SK-N-SH (cell line): ENCODE measurements around the gene HAO2. TPM values are rescaled to one million over a fixed set of nuclear protein-coding genes. Genes with fewer than 3 reads are reported as not detected.
A peak's percentile ranks its signal among the peaks of the same experiment; 100 is the strongest.

Experiments
- CTCF ChIA-PET: fragments of 300-600, 350-600 bp; formaldehyde crosslinking; extraction: SDS; loops from one replicate; lab custom pipeline; 2021; lab: Yijun Ruan, JAX
- POLR2A ChIA-PET: fragments of 350-600 bp; sonication (Branson Sonifier 250); formaldehyde crosslinking; extraction: SDS; loops from one replicate; lab custom pipeline; 2020; ENCODE audit warnings: antibody characterized with exemption, inconsistent platforms; lab: Yijun Ruan, JAX
- DNase-seq: peaks from one replicate; pipeline ENCODE4 v3.0.0; 2012
- H2AFZ ChIP-seq: fragments of 200-600 bp; sonication (generic); 2 replicates; pipeline ENCODE4 v1.8.1; 2016; ENCODE audit warnings: antibody characterized with exemption, mild to moderate bottlenecking, low read depth
- H3F3A ChIP-seq: fragments of 200-600 bp; sonication (generic); replicated peaks from 2 replicates; pipeline ENCODE3; 2016; ENCODE audit warnings: antibody characterized with exemption, mild to moderate bottlenecking; ENCODE audit not compliant: insufficient read depth
- H3K27ac ChIP-seq, 2 experiments: fragments of 200-500 bp in 1 of 2; fragments of 200-600 bp in 1 of 2; sonication (Bioruptor generic) in 1 of 2; sonication (generic), shearing (Covaris generic) in 1 of 2; 2 replicates each; pipeline versions ENCODE4 v1.5.1 to v1.6.1; 2014 to 2016; ENCODE audit warnings: low read depth in 2 of 2, inconsistent platforms in 1 of 2, low read length in 1 of 2, mild to moderate bottlenecking in 1 of 2, mixed read lengths in 1 of 2
- H3K27me3 ChIP-seq: fragments of 200-600 bp; sonication (generic), shearing (Covaris generic); 2 replicates; pipeline ENCODE4 v1.6.1; 2016; ENCODE audit warnings: mixed run types; ENCODE audit not compliant: insufficient read depth
- H3K36me3 ChIP-seq, 2 experiments: fragments of 200-500 bp in 1 of 2; fragments of 200-600 bp in 1 of 2; sonication (Bioruptor generic) in 1 of 2; sonication (generic) in 1 of 2; replicated peaks in 1 of 2; 2 replicates each; pipeline versions ENCODE3 to v1.5.1; 2014 to 2016; ENCODE audit warnings: low read length in 1 of 2, mild to moderate bottlenecking in 1 of 2; ENCODE audit not compliant: insufficient read depth in 2 of 2, control insufficient read depth in 1 of 2
- H3K4me1 ChIP-seq, 2 experiments: fragments of 200-500 bp in 1 of 2; fragments of 200-600 bp in 1 of 2; sonication (Bioruptor generic) in 1 of 2; sonication (generic), shearing (Covaris generic) in 1 of 2; 2 replicates each; pipeline versions ENCODE4 v1.5.1 to v1.6.1; 2014 to 2016; ENCODE audit warnings: low read depth in 1 of 2, low read length in 1 of 2, mixed run types in 1 of 2; ENCODE audit not compliant: insufficient read depth in 2 of 2, control insufficient read depth in 1 of 2
- H3K4me2 ChIP-seq: fragments of 200-600 bp; sonication (generic), shearing (Covaris generic); 2 replicates; pipeline ENCODE4 v1.6.1; 2017; ENCODE audit warnings: mixed run types
- H3K4me3 ChIP-seq, 2 experiments: fragments of 200-500 bp in 1 of 2; fragments of 200-600 bp in 1 of 2; sonication (Bioruptor generic) in 1 of 2; sonication (generic), shearing (Covaris generic) in 1 of 2; 2 replicates each; pipeline versions ENCODE4 v1.5.1 to v1.8.1; 2014 to 2016; ENCODE audit warnings: low read depth in 2 of 2, inconsistent platforms in 1 of 2, low read length in 1 of 2, mild to moderate bottlenecking in 1 of 2, mixed read lengths in 1 of 2, moderate library complexity in 1 of 2
- H3K79me2 ChIP-seq: fragments of 200-600 bp; sonication (generic); 2 replicates; pipeline ENCODE4 v1.8.1; 2017; ENCODE audit warnings: mild to moderate bottlenecking; ENCODE audit not compliant: insufficient read depth
- H3K9ac ChIP-seq: fragments of 200-600 bp; sonication (generic); 2 replicates; pipeline ENCODE4 v1.6.1; 2017; ENCODE audit warnings: mixed run types
- H3K9me2 ChIP-seq: fragments of 200-600 bp; sonication (generic); 2 replicates; pipeline ENCODE4 v1.6.1; 2017; ENCODE audit warnings: mixed run types
- H3K9me3 ChIP-seq: fragments of 200-600 bp; sonication (generic); 2 replicates; pipeline ENCODE4 v1.6.1; 2017; ENCODE audit warnings: mixed run types, mild to moderate bottlenecking, moderate library complexity
- H4K20me1 ChIP-seq: fragments of 200-600 bp; sonication (generic); 2 replicates; pipeline ENCODE4 v1.6.1; 2017; ENCODE audit warnings: mild to moderate bottlenecking, mixed run types; ENCODE audit not compliant: insufficient read depth
- ELF1 ChIP-seq: IDR thresholded peaks from 2 replicates; pipeline ENCODE4 v1.4.0; 2012
- EZH2phosphoT487 ChIP-seq: fragments of 200-600 bp; sonication (generic); IDR thresholded peaks from 2 replicates; pipeline ENCODE4 v1.6.1; 2017; ENCODE audit warnings: low read depth, mixed run types, mild to moderate bottlenecking, antibody characterized with exemption, moderate library complexity, borderline replicate concordance
- FOXJ3 ChIP-seq: sonication (generic); formaldehyde crosslinking; IDR thresholded peaks from 2 replicates; pipeline ENCODE4 v1.5.1; 2020; ENCODE audit warnings: mild to moderate bottlenecking, missing genetic modification reagents
- GATA2 ChIP-seq: sonication (generic); formaldehyde crosslinking; IDR thresholded peaks from 2 replicates; pipeline ENCODE4 v1.5.0; 2020; ENCODE audit warnings: mild to moderate bottlenecking, missing genetic modification reagents
- MEF2A ChIP-seq: IDR thresholded peaks from 2 replicates; pipeline ENCODE4 v1.4.0; 2012; ENCODE audit warnings: low read depth, borderline replicate concordance
- NRF1 ChIP-seq: IDR thresholded peaks from 2 replicates; pipeline ENCODE4 v1.6.1; 2012; ENCODE audit warnings: low read depth, mild to moderate bottlenecking, low read length
- RFX5 ChIP-seq: IDR thresholded peaks from 2 replicates; pipeline ENCODE4 v1.6.1; 2012; ENCODE audit warnings: mild to moderate bottlenecking, improper control_type of control experiment, low read length
- RXRA ChIP-seq: IDR thresholded peaks from 2 replicates; pipeline ENCODE4 v1.4.0; 2012; ENCODE audit warnings: low read depth, mild to moderate bottlenecking, borderline replicate concordance
- TAF1 ChIP-seq: IDR thresholded peaks from 2 replicates; pipeline ENCODE4 v1.6.1; 2012; ENCODE audit warnings: low read depth, mild to moderate bottlenecking, low read length, moderate library complexity, borderline replicate concordance
- TCF12 ChIP-seq: IDR thresholded peaks from 2 replicates; pipeline ENCODE4 v1.4.0; 2012
- TEAD4 ChIP-seq: IDR thresholded peaks from 2 replicates; pipeline ENCODE4 v1.4.0; 2012; ENCODE audit warnings: mild to moderate bottlenecking, borderline replicate concordance; ENCODE audit not compliant: insufficient read depth
- YY1 ChIP-seq: IDR thresholded peaks from 2 replicates; pipeline ENCODE4 v1.4.0; 2012; ENCODE audit warnings: low read depth, mild to moderate bottlenecking
- WGBS: methylation state at CpG from one replicate; pipeline ENCODE4 v1.1.6; 2017; ENCODE audit warnings: low lambda C conversion rate; 5-methylcytosine and 5-hydroxymethylcytosine counted together
- polyA plus RNA-seq, 3 experiments: library from polyadenylated mRNA; depleted of rRNA; stranded (reverse); fragments of >200 nt; gene quantifications; 2 replicates each; pipeline ENCODE4 v1.2.3, GENCODE V29; 2012
- TF ChIP-seq, protein P1 (sequence below): fragments of 150-350 bp; IDR thresholded peaks from 2 replicates; pipeline ENCODE4 v1.6.1; 2016; ENCODE audit warnings: mild to moderate bottlenecking, low read depth, low read length
- TF ChIP-seq, protein P2 (sequence below): fragments of 150-350 bp; IDR thresholded peaks from 2 replicates; pipeline ENCODE4 v1.6.1; 2017; ENCODE audit warnings: antibody characterized with exemption, low read length, low read depth, borderline replicate concordance
- TF ChIP-seq, protein P3 (sequence below): IDR thresholded peaks from 2 replicates; pipeline ENCODE4 v1.6.1; 2012; ENCODE audit warnings: mild to moderate bottlenecking, low read depth, low read length, moderate library complexity
- TF ChIP-seq, protein P4 (sequence below): IDR thresholded peaks from 2 replicates; pipeline ENCODE4; 2012
- TF ChIP-seq, protein P5 (sequence below): fragments of 200-600 bp; sonication (generic); IDR thresholded peaks from 2 replicates; pipeline ENCODE4 v1.6.1; 2017; ENCODE audit warnings: antibody characterized with exemption, mild to moderate bottlenecking, moderate library complexity

HAO2 gene
- polyA plus RNA-seq, 1 of the 3 experiments (the other 2 are of a cell fraction), result not detected

DNA sequence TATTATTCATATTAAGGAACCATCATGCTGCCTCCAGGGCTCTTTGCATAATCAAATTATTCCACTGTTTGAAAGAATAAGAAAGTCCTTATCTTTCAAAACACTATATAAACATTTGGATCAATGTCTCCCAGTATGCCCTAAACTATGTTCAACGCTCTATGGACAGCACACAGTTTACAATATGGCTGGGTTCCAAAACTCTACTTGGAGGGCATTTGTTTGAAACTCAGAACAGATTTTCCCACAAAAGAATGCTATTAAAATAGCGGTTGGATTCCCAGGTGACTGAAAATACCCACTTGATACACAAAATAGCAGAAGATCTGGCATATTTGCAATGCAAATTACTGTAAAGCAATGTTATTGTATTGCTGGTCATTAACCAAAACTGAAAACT is 3.2 kb downstream of the HAO2 start:
- Histone ChIP-seq H3K79me2 (no peaks in the 10 kb centered on the region), H3K9me2 (no peaks in the 10 kb centered on the region), H4K20me1 (no peaks in the 10 kb centered on the region), H3K4me3 (no peak overlapping the region), H3K27me3 (peaks cover 7% of the 10 kb centered on the region)
- DNase-seq, result no peak
- WGBS, result 2% methylated on average over 2 of the region's 2 CpGs
- TF ChIP-seq, protein P1, sequence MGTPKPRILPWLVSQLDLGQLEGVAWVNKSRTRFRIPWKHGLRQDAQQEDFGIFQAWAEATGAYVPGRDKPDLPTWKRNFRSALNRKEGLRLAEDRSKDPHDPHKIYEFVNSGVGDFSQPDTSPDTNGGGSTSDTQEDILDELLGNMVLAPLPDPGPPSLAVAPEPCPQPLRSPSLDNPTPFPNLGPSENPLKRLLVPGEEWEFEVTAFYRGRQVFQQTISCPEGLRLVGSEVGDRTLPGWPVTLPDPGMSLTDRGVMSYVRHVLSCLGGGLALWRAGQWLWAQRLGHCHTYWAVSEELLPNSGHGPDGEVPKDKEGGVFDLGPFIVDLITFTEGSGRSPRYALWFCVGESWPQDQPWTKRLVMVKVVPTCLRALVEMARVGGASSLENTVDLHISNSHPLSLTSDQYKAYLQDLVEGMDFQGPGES, result no peak
- no peak for TF ChIP-seq YY1
- no peak for TF ChIP-seq MEF2A
- TF ChIP-seq EZH2phosphoT487, result no peak
- TF ChIP-seq TCF12, result no peak
- TF ChIP-seq, protein P2, sequence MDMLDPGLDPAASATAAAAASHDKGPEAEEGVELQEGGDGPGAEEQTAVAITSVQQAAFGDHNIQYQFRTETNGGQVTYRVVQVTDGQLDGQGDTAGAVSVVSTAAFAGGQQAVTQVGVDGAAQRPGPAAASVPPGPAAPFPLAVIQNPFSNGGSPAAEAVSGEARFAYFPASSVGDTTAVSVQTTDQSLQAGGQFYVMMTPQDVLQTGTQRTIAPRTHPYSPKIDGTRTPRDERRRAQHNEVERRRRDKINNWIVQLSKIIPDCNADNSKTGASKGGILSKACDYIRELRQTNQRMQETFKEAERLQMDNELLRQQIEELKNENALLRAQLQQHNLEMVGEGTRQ, result no peak
- no peak for TF ChIP-seq RFX5
- no peak for TF ChIP-seq NRF1
- TF ChIP-seq TAF1, result no peak
- no peak for TF ChIP-seq RXRA
- no peak for TF ChIP-seq ELF1
- TF ChIP-seq, protein P3, sequence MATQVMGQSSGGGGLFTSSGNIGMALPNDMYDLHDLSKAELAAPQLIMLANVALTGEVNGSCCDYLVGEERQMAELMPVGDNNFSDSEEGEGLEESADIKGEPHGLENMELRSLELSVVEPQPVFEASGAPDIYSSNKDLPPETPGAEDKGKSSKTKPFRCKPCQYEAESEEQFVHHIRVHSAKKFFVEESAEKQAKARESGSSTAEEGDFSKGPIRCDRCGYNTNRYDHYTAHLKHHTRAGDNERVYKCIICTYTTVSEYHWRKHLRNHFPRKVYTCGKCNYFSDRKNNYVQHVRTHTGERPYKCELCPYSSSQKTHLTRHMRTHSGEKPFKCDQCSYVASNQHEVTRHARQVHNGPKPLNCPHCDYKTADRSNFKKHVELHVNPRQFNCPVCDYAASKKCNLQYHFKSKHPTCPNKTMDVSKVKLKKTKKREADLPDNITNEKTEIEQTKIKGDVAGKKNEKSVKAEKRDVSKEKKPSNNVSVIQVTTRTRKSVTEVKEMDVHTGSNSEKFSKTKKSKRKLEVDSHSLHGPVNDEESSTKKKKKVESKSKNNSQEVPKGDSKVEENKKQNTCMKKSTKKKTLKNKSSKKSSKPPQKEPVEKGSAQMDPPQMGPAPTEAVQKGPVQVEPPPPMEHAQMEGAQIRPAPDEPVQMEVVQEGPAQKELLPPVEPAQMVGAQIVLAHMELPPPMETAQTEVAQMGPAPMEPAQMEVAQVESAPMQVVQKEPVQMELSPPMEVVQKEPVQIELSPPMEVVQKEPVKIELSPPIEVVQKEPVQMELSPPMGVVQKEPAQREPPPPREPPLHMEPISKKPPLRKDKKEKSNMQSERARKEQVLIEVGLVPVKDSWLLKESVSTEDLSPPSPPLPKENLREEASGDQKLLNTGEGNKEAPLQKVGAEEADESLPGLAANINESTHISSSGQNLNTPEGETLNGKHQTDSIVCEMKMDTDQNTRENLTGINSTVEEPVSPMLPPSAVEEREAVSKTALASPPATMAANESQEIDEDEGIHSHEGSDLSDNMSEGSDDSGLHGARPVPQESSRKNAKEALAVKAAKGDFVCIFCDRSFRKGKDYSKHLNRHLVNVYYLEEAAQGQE, result no peak
- TF ChIP-seq, all 33 proteins: peak for 0
- no peak overlapping the region for H3K4me2 ChIP-seq
- no peaks in the 10 kb centered on the region for H3K36me3 ChIP-seq
- no peaks in the 10 kb centered on the region for H3F3A ChIP-seq
- ChIA-PET POLR2A (no interaction called here), CTCF (no interaction called here)
- H2AFZ ChIP-seq, result no peak overlapping the region
- no peak overlapping the region for H3K9ac ChIP-seq
- no peak overlapping the region for H3K27ac ChIP-seq
- no peaks in the 10 kb centered on the region for H3K9me3 ChIP-seq
- no peaks in the 10 kb centered on the region; a peak in 1 of 4 replicates for H3K4me1 ChIP-seq

DNA sequence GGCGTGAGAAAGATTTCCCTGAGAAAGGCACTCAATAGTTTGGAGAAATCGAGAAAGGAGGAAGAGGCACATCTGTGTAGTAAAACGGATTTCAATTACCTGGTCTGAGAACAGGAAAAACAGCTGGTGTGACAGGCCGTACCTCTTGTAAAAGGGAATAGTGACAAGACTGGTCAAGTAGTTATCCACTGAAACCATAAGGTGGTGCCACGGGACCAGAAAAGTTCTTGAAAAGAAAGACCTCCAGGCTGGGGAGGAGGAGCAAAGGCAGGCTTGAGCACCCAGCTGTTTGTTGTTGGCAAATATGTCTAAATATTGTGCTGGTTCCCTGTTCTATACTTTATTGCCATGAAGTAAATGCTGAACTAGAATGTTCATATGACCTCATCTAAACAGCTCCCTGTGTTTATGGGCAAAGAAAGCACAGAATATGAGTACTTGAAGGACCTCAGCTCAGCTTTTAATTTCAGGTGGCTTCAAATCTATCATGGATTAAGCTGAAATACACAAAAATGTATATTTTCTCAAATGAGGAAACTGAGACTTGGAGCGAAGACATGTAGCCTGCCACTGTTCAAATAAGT is 4.0 kb downstream of the HAO2 start:
- Histone ChIP-seq H2AFZ (no peak overlapping the region), H3K4me2 (no peak overlapping the region)
- CTCF ChIA-PET, result interaction anchor here (1.0 kb wide), 1 partner anchor 97 kb away, joined by 3 read pairs; no protein-coding TSS in a partner anchor

More for the DNA sequence above, 4.0 kb downstream of the HAO2 start:
- Histone ChIP-seq H3K4me3 (no peak overlapping the region), H3K36me3 (no peaks in the 10 kb centered on the region), H3F3A (no peaks in the 10 kb centered on the region), H3K9ac (no peak overlapping the region), H3K79me2 (no peaks in the 10 kb centered on the region), H3K27me3 (peaks cover 8% of the 10 kb centered on the region; the same call in 1 of the 2 replicates), H3K27ac (no peak overlapping the region), H3K9me2 (no peaks in the 10 kb centered on the region)
- WGBS, result 8% methylated on average over 6 of the region's 6 CpGs
- TF ChIP-seq GATA2 (CRISPR knock-in tag) (no peak), FOXJ3 (CRISPR knock-in tag) (no peak), TEAD4 (no peak)
- TF ChIP-seq, protein P4, sequence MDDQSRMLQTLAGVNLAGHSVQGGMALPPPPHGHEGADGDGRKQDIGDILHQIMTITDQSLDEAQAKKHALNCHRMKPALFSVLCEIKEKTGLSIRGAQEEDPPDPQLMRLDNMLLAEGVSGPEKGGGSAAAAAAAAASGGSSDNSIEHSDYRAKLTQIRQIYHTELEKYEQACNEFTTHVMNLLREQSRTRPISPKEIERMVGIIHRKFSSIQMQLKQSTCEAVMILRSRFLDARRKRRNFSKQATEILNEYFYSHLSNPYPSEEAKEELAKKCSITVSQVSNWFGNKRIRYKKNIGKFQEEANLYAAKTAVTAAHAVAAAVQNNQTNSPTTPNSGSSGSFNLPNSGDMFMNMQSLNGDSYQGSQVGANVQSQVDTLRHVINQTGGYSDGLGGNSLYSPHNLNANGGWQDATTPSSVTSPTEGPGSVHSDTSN, result no peak
- TF ChIP-seq, protein P5, sequence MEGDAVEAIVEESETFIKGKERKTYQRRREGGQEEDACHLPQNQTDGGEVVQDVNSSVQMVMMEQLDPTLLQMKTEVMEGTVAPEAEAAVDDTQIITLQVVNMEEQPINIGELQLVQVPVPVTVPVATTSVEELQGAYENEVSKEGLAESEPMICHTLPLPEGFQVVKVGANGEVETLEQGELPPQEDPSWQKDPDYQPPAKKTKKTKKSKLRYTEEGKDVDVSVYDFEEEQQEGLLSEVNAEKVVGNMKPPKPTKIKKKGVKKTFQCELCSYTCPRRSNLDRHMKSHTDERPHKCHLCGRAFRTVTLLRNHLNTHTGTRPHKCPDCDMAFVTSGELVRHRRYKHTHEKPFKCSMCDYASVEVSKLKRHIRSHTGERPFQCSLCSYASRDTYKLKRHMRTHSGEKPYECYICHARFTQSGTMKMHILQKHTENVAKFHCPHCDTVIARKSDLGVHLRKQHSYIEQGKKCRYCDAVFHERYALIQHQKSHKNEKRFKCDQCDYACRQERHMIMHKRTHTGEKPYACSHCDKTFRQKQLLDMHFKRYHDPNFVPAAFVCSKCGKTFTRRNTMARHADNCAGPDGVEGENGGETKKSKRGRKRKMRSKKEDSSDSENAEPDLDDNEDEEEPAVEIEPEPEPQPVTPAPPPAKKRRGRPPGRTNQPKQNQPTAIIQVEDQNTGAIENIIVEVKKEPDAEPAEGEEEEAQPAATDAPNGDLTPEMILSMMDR, result 0 out of 2 replicates have a peak, but pooled peaks have one; percentile 12
- TF ChIP-seq, all 33 proteins: peak for 1
- no peaks in the 10 kb centered on the region for H3K4me1 ChIP-seq
- POLR2A ChIA-PET, result no interaction called here
- no peak for DNase-seq
- no peaks in the 10 kb centered on the region for H4K20me1 ChIP-seq
- no peaks in the 10 kb centered on the region for H3K9me3 ChIP-seq
